Right lobe of liver (tissue), 6 donors: ENCODE results near the gene OR6N1. TPM values are rescaled to one million over a fixed set of nuclear protein-coding genes. Genes with fewer than 3 reads are reported as not detected.

Source experiments
- ATAC-seq, 4 donors: fragments of 200-7000 bp; cut with Tn5 transposase; one replicate each; pipeline ENCODE4 v1.9.1; 2020; ENCODE audit warnings: mild to moderate bottlenecking in 4 of 4, moderate library complexity in 4 of 4
- DNase-seq, 3 donors: peaks; one replicate each; pipeline ENCODE4 v3.0.0-alpha.2; 2020
- H3K27ac ChIP-seq, 3 donors: fragments of 200-600 bp; one replicate each; pipeline ENCODE4 v1.8.0; 2022
- H3K27me3 ChIP-seq, 2 donors: fragments of 200-600 bp; one replicate each; pipeline ENCODE4 v1.8.0; 2022
- H3K36me3 ChIP-seq, 4 donors: fragments of 200-600 bp; sonication (generic) in 1 of 4; one replicate each; pipeline versions ENCODE4 v1.5.1 to v1.8.0; 2017 to 2022; ENCODE audit warnings: control low read depth in 1 of 4
- H3K4me1 ChIP-seq, 4 donors: fragments of 200-600 bp; sonication (generic) in 1 of 4; one replicate each; pipeline versions ENCODE4 v1.5.1 to v1.8.0; 2017 to 2022; ENCODE audit warnings: control low read depth in 1 of 4
- H3K4me3 ChIP-seq, 3 donors: fragments of 200-600 bp; one replicate each; pipeline ENCODE4 v1.8.0; 2022
- H3K9me3 ChIP-seq, 4 donors: fragments of 200-600 bp; sonication (generic) in 1 of 4; one replicate each; pipeline versions ENCODE4 v1.5.1 to v1.8.0; 2017 to 2022; ENCODE audit warnings: control low read depth in 1 of 4
- POLR2A ChIP-seq: fragments of 450-650 bp; IDR thresholded peaks from one replicate; pipeline ENCODE4 v1.6.1; 2017; ENCODE audit warnings: antibody characterized with exemption, mild to moderate bottlenecking
- WGBS: methylation state at CpG from one replicate; pipeline ENCODE4 v1.1.6; 2018; ENCODE audit warnings: low coverage, low lambda C conversion rate; ENCODE audit not compliant: insufficient coverage; ENCODE audit errors: missing lambda C conversion rate; 5-methylcytosine and 5-hydroxymethylcytosine counted together
- intact Hi-C, 2 donors: fragments of 100-400 bp; cut with DNase I; formaldehyde crosslinking; loops; one replicate each; pipeline versions ENCODE4 v1.11.2 to v1.14.1; 2022
- long read RNA-seq: library from polyadenylated mRNA; unstranded; transcript quantifications from one replicate; pipeline ENCODE4 v2.0.0, GENCODE V29; 2019
- total RNA-seq, 6 experiments: library from RNA; depleted of rRNA in 2 of 6; stranded (reverse); fragments of >200 nt in 2 of 6; fragmentation: NEBNext Ultra II Directional in 3 of 6; extraction: Animal tissue kit (Norgen Biotek cat#: 25700) in 3 of 6; gene quantifications; one replicate each; pipeline versions ENCODE4 v1.1.0 to v1.2.4, GENCODE V29; 2016 to 2023
- TF ChIP-seq, protein P1 (sequence below), 4 donors: fragments of 200-600 bp in 3 of 4; fragments of 450-650 bp in 1 of 4; IDR thresholded peaks; one replicate each; pipeline versions ENCODE4 v1.5.1 to v1.8.0; 2016 to 2022; ENCODE audit warnings: antibody characterized with exemption in 4 of 4, mild to moderate bottlenecking in 2 of 4
- donor health status: DM: no; HTN: yes; CAD: no.
- donor health status: DM: no; HTN: no; CAD: no.
- donor health status: DM: no; HTN: no; CAD: no.
- donor health status: DM: no; HTN: yes; CAD: no.
- donor health status: DM: no; HTN: yes; CAD: no.

Gene OR6N1, protein sequence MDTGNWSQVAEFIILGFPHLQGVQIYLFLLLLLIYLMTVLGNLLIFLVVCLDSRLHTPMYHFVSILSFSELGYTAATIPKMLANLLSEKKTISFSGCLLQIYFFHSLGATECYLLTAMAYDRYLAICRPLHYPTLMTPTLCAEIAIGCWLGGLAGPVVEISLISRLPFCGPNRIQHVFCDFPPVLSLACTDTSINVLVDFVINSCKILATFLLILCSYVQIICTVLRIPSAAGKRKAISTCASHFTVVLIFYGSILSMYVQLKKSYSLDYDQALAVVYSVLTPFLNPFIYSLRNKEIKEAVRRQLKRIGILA
- not detected for total RNA-seq
- long read RNA-seq = 0 reads

DNA sequence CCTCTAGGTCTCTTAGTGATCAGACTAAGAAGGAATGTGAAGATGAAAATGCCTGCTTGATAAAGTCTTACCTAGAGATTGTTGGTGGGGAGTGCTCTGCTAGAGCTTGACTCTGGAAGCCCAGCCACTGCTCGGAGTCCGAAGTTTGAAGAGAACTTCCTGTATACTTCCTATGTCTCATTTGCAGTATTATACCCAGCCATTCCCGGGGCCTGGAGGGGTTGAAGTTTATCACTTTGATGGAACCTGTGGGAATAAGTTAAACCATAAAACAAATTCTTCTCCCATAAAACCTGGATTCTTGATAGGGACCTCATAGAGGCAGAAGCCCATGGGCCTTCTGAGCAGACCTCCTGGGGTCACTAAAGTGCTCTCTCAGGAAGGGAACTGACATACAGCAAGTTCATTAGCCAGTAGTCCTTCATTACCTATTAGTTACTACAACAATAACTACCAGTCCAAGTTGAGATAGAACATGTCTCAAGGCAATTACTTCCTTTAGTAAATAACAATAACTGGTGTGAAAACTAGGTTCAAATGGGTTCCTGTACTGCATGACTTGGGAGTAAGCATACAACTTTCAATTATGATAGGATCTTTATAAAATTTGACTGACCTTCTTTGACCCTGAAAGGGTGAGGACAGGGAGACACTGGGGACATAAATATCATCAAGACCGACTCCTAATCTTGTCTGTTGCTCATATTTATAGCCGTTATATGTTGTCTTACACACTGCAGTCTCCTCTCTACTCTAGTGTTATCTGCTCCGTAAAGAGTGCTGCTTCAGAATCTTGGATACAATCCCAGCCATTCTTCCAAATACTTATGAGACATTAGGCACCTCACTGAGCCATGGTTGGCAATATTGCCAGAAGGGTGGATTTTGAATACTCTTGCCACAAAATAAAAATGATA, at the start of gene OR6N1:
TSS of gene OR6N1 (minus strand) at position 246 of the 917 bp plus-strand sequence. CDS start 5,513 bp downstream, outside the sequence.
- TF ChIP-seq POLR2A = no peak
- TF ChIP-seq, protein P1, sequence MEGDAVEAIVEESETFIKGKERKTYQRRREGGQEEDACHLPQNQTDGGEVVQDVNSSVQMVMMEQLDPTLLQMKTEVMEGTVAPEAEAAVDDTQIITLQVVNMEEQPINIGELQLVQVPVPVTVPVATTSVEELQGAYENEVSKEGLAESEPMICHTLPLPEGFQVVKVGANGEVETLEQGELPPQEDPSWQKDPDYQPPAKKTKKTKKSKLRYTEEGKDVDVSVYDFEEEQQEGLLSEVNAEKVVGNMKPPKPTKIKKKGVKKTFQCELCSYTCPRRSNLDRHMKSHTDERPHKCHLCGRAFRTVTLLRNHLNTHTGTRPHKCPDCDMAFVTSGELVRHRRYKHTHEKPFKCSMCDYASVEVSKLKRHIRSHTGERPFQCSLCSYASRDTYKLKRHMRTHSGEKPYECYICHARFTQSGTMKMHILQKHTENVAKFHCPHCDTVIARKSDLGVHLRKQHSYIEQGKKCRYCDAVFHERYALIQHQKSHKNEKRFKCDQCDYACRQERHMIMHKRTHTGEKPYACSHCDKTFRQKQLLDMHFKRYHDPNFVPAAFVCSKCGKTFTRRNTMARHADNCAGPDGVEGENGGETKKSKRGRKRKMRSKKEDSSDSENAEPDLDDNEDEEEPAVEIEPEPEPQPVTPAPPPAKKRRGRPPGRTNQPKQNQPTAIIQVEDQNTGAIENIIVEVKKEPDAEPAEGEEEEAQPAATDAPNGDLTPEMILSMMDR (IDR thresholded peaks at IDR 0.05) = no peak
- no peaks in the 10 kb centered on the region for H3K36me3 ChIP-seq
- WGBS = 41% methylated on average over 6 of the region's 6 CpGs
- no peaks in the 10 kb centered on the region for H3K9me3 ChIP-seq
- H3K4me3 ChIP-seq = no peak within 1 kb of the TSS
- intact Hi-C loops = no loop called here
- no peak within 1 kb of the TSS for H3K27ac ChIP-seq
- DNase-seq (no peak), ATAC-seq (peak in 1 of 4 donors; percentile 23)
- no peaks in the 10 kb centered on the region for H3K4me1 ChIP-seq
- H3K27me3 ChIP-seq = no peaks in the 10 kb centered on the region

DNA sequence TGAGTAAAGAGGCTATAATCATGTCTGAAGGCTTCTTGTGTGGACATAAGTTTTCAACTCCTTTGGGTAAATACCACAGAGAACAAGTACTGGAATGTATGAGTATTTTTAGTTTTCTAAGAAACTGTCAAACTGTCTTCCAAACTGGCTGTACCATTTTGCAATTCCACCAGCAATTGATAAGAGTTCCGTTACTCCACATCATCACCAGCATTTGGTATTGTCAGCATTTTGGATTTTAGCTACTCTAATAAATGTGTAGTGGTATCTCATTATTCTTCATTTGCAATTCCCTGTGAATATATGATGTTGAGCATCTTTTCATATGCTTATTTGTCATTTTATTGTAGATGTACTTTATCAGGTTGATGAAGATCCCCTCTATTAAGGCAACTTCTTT, 49.7 kb upstream of the OR6N1 start:
- Histone ChIP-seq H3K4me1 (no peaks in the 10 kb centered on the region), H3K27ac (no peak overlapping the region), H3K9me3 (no peaks in the 10 kb centered on the region), H3K4me3 (no peak overlapping the region), H3K36me3 (no peaks in the 10 kb centered on the region), H3K27me3 (no peaks in the 10 kb centered on the region)
- TF ChIP-seq, protein P1 (IDR thresholded peaks at IDR 0.05) = no peak
- ATAC-seq = no peak
- intact Hi-C loops = no loop called here
- no peak for DNase-seq
- 57% methylated on average over 1 of the region's 1 CpG for WGBS

- 19% methylated on average over 4 of the region's 7 CpGs for WGBS
- Histone ChIP-seq H3K9me3 (no peaks in the 10 kb centered on the region), H3K4me1 (no peaks in the 10 kb centered on the region), H3K27me3 (no peaks in the 10 kb centered on the region), H3K27ac (no peak overlapping the region), H3K4me3 (no peak overlapping the region), H3K36me3 (no peaks in the 10 kb centered on the region)
- peak in 3 of 4 donors; percentile 21 to 55 (median 49) for ATAC-seq
- TF ChIP-seq POLR2A = no peak
- TF ChIP-seq, protein P1 (IDR thresholded peaks at IDR 0.05) = no peak
- DNase-seq = no peak
- intact Hi-C loops = no loop called here
These were observed 47.8 kb upstream of the OR6N1 start for GRCh38 chr1:158819461-158820443.

DNA sequence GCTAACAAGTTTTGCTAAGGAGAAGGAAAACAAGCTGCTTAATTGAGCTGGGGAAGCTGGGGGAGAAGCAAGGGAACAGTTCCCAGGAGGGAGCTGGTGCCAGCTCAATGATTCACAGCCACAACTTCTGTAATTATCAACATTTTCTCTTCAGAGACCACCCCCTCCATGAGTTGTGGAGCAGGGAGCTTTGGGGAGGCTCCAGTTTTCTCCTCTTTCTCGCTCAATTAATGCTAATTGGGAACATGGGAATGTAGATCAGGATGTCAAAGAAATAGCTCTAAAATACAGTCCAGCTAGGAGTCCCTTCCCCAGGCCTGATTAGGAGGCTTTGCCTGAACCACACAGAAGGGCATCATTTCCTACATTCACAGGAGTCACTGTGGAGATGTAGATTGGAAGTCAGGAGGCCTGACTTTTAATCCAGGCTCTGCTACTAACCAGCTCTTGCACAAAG, 47.0 kb upstream of the OR6N1 start:
- WGBS = 38% methylated on average over 1 of the region's 1 CpG
- no peaks in the 10 kb centered on the region for H3K4me1 ChIP-seq
- H3K4me3 ChIP-seq = no peak overlapping the region
- ATAC-seq (peak in 3 of 4 donors; percentile 11 to 35 (median 13)), DNase-seq (no peak)
- H3K36me3 ChIP-seq = no peaks in the 10 kb centered on the region
- intact Hi-C loops = no loop called here
- no peaks in the 10 kb centered on the region for H3K9me3 ChIP-seq
- no peaks in the 10 kb centered on the region for H3K27me3 ChIP-seq
- TF ChIP-seq, protein P1 (IDR thresholded peaks at IDR 0.05) = no peak
- TF ChIP-seq POLR2A = no peak
- H3K27ac ChIP-seq = no peak overlapping the region
